ENCODE results near the gene KIF26A. TPM values are rescaled to one million over a fixed set of nuclear protein-coding genes. Genes with fewer than 3 reads are reported as not detected.

Gene KIF26A
- total and polyA plus RNA-seq, 2 of the 4 experiments (the other 2 are of a cell fraction): not detected

DNA sequence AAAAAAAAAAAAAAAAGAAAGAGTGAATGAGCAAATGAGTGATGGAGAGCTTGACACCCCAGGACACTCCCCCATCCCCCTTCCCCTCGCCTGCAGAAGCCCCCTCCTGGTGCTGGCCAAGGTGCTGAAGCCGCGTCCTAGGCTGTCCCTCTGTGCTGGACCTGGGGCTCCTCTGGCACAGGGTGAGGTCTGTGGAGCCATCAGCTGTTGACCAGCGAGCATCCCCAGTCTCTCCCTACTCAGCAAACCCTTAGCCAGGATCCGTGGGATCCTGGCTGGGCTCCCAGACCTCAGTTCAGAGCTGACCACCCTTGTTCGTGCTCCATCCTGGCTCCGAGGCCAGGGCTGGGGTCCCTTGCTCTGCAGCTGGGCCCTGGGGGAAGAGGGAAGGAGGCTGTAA is 5.4 kb upstream of the KIF26A start:
- Histone ChIP-seq H4K8ac (ENCODE audit: low read depth in 2 of 2, low read length in 2 of 2) (no peak overlapping the region), H2BK5ac (ENCODE audit: low read depth, low read length, poor library complexity, severe bottlenecking) (no peak overlapping the region), H3K9me3 (ENCODE audit: control insufficient read depth, insufficient read depth, low read length) (peaks cover 5% of the 10 kb centered on the region; the same call in 1 of the 2 replicates), H3K18ac (ENCODE audit: low read depth, low read length) (no peak overlapping the region), H3K9ac (ENCODE audit: low read depth, low read length) (no peak overlapping the region), H4K91ac (ENCODE audit: insufficient read depth, low read depth, low read length) (no peak overlapping the region), H3K9me1 (ENCODE audit: insufficient read depth, low read length) (no peaks in the 10 kb centered on the region), H3K79me1 (ENCODE audit: low read depth in 1 of 2, low read length in 2 of 2) (no peaks in the 10 kb centered on the region), H3K14ac (replicated peaks; ENCODE audit: low read depth, low read length) (no peak overlapping the region), H3K4me3 (ENCODE audit: insufficient read depth, low read depth, low read length) (no peak overlapping the region), H2BK15ac (ENCODE audit: low read depth, low read length) (no peak overlapping the region), H2BK20ac (ENCODE audit: low read depth, low read length) (no peak overlapping the region), H3K27me3 (ENCODE audit: control insufficient read depth, insufficient read depth, low read length) (peaks cover 28% of the 10 kb centered on the region), H4K20me1 (ENCODE audit: insufficient read depth, low read length) (no peaks in the 10 kb centered on the region), H3K27ac (ENCODE audit: insufficient read depth, low read length) (no peak overlapping the region), H3K4me2 (ENCODE audit: low read depth, low read length) (no peak overlapping the region), H3K36me3 (ENCODE audit: control insufficient read depth, insufficient read depth, low read length) (no peaks in the 10 kb centered on the region), H4K5ac (ENCODE audit: low read depth, low read length) (no peak overlapping the region), H2AFZ (replicated peaks; ENCODE audit: low read length, poor library complexity) (no peak overlapping the region), H2BK120ac (ENCODE audit: low read depth, low read length) (no peak overlapping the region), H3K23ac (ENCODE audit: low read depth, low read length) (no peak overlapping the region), H3K4ac (ENCODE audit: low read depth, low read length) (no peak overlapping the region), H3K4me1 (ENCODE audit: control insufficient read depth, insufficient read depth, low read length) (no peaks in the 10 kb centered on the region), H2AK9ac (replicated peaks; ENCODE audit: low read depth, low read length, poor library complexity) (no peak overlapping the region), H2AK5ac (ENCODE audit: low read depth, low read length) (no peak overlapping the region), H3K56ac (ENCODE audit: extremely low read depth, insufficient read depth, low read length) (no peak overlapping the region)
- TF ChIP-seq RAD21 (IDR thresholded peaks at IDR 0.05; ENCODE audit: low read length) (no peak), SMC3 (IDR thresholded peaks at IDR 0.05; ENCODE audit: low read depth, low read length) (no peak), MXI1 (IDR thresholded peaks at IDR 0.05; ENCODE audit: borderline replicate concordance, low read depth, low read length) (no peak), CEBPB (IDR thresholded peaks at IDR 0.05; ENCODE audit: low read depth, low read length) (no peak), RFX5 (IDR thresholded peaks at IDR 0.05; ENCODE audit: low read depth, low read length) (no peak), MAFK (IDR thresholded peaks at IDR 0.05; ENCODE audit: low read depth, low read length) (no peak), CHD1 (IDR thresholded peaks at IDR 0.05; ENCODE audit: low read depth, low read length) (no peak), BHLHE40 (IDR thresholded peaks at IDR 0.05; ENCODE audit: low read depth, low read length) (no peak), MAZ (IDR thresholded peaks at IDR 0.05; ENCODE audit: borderline replicate concordance, low read depth, low read length) (no peak)
- TF ChIP-seq, protein P1, sequence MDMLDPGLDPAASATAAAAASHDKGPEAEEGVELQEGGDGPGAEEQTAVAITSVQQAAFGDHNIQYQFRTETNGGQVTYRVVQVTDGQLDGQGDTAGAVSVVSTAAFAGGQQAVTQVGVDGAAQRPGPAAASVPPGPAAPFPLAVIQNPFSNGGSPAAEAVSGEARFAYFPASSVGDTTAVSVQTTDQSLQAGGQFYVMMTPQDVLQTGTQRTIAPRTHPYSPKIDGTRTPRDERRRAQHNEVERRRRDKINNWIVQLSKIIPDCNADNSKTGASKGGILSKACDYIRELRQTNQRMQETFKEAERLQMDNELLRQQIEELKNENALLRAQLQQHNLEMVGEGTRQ (IDR thresholded peaks at IDR 0.05; ENCODE audit: low read depth, low read length): no peak
- TF ChIP-seq, protein P2, sequence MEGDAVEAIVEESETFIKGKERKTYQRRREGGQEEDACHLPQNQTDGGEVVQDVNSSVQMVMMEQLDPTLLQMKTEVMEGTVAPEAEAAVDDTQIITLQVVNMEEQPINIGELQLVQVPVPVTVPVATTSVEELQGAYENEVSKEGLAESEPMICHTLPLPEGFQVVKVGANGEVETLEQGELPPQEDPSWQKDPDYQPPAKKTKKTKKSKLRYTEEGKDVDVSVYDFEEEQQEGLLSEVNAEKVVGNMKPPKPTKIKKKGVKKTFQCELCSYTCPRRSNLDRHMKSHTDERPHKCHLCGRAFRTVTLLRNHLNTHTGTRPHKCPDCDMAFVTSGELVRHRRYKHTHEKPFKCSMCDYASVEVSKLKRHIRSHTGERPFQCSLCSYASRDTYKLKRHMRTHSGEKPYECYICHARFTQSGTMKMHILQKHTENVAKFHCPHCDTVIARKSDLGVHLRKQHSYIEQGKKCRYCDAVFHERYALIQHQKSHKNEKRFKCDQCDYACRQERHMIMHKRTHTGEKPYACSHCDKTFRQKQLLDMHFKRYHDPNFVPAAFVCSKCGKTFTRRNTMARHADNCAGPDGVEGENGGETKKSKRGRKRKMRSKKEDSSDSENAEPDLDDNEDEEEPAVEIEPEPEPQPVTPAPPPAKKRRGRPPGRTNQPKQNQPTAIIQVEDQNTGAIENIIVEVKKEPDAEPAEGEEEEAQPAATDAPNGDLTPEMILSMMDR (conservative IDR thresholded peaks at IDR 0.05; ENCODE audit: low read depth, low read length): no peak
- ChIA-PET CTCF (no interaction called here), POLR2A (ENCODE audit: unreplicated experiment) (no interaction called here)
- dilution Hi-C loops (cut with HindIII; ENCODE audit: low sequenced_read_pairs, unreplicated experiment): no loop called here
- no peak for ATAC-seq (ENCODE audit: low read depth)
- intact Hi-C loops (cut with micrococcal nuclease): no loop called here
- DNase-seq: no peak
- in situ Hi-C loops (cut with MboI; ENCODE audit: low sequenced_read_pairs): loop anchor here (10.0 kb wide), 1 partner anchor 512 kb away; no protein-coding TSS in a partner anchor
- BruUV-seq (replicated peaks): no TSS peak
- WGBS, 2 experiments (ENCODE audit: extremely low coverage in 2 of 2, insufficient read length in 1 of 2): no CpG with 5 or more reads among the region's 7 CpGs

Data from IMR-90 (cell line).